ENCODE measurements around the gene MYO1E.
"Not testable (repeated sequence)": the region's sequence is repeated elsewhere in the genome, so short reads cannot be mapped to it uniquely, and the experiment has no call there.

DNA sequence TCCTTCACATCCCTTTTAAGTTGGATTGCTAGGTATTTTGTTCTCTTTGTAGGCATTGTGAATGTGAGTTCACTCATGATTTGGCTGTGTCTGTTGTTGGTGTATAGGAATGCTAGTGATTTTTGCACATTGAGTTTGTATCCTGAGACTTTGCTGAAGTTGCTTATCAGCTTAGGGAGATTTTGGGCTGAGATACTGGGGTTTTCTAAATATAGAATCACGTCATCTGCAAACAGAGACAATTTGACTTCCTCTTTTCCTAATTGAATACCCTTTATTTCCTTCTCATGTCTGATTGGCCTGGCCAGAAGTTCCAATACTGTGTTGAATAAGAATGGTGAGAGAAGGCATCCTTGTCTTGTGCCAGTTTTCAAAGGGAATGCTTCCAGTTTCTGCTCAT lies 245.4 kb downstream of the MYO1E start:
- not testable (repeated sequence) for TF ChIP-seq POLR2AphosphoS5 (IDR thresholded peaks at IDR 0.05; ENCODE audit: borderline replicate concordance, low read depth, low read length); EZH2 (IDR thresholded peaks at IDR 0.05)
